DMS 273 (cell line): Measurements from ENCODE around the gene SKA2.
A peak's percentile ranks its signal among the peaks of the same experiment; 100 is the strongest.
"Not testable (repeated sequence)": the region's sequence is repeated elsewhere in the genome, so short reads cannot be mapped to it uniquely, and the experiment has no call there.

Source experiments
- DNase-seq: peaks from one replicate; lab custom pipeline; 2025; ENCODE audit not compliant: unreplicated experiment; lab: John Stamatoyannopoulos, UW

SKA2 gene

GRCh38 chr17:59154721-59155438, at the start of gene SKA2:
Gene SKA2, minus strand, starts transcription at chr17:59155186. Its CDS starts 23 bp downstream, at chr17:59155163.
- DNase-seq: peak; percentile 100

GRCh38 chr17:59202320-59202719, 47.3 kb upstream of the SKA2 start:
- DNase-seq: no peak

- DNase-seq: no peak
These were observed 44.4 kb upstream of the SKA2 start for GRCh38 chr17:59199398-59199797.

GRCh38 chr17:59193336-59193862, 38.4 kb upstream of the SKA2 start:
- no peak for DNase-seq

- no peak for DNase-seq
These were observed 35.8 kb upstream of the SKA2 start for GRCh38 chr17:59190806-59191205.

GRCh38 chr17:59186850-59187249, 31.9 kb upstream of the SKA2 start:
- DNase-seq: no peak

GRCh38 chr17:59185997-59186396, 31.0 kb upstream of the SKA2 start:
- no peak for DNase-seq

GRCh38 chr17:59181481-59181880, 26.5 kb upstream of the SKA2 start:
- no peak for DNase-seq

GRCh38 chr17:59180626-59181025, 25.6 kb upstream of the SKA2 start:
- no peak for DNase-seq

GRCh38 chr17:59179601-59180000, 24.6 kb upstream of the SKA2 start:
- not testable (repeated sequence) for DNase-seq

GRCh38 chr17:59178266-59178985, 23.4 kb upstream of the SKA2 start:
- no peak for DNase-seq

GRCh38 chr17:59175076-59175475, 20.1 kb upstream of the SKA2 start:
- DNase-seq: no peak

- DNase-seq: no peak
These were observed 19.7 kb upstream of the SKA2 start for GRCh38 chr17:59174671-59175070.

- DNase-seq: no peak
These were observed 17.5 kb upstream of the SKA2 start for GRCh38 chr17:59172436-59173004.

- DNase-seq: no peak
These were observed 12.6 kb upstream of the SKA2 start for GRCh38 chr17:59167571-59168001.

GRCh38 chr17:59165933-59166342, 11.0 kb upstream of the SKA2 start:
- peak; percentile 83 for DNase-seq

GRCh38 chr17:59161477-59161876, 6.5 kb upstream of the SKA2 start:
- no peak for DNase-seq

- no peak for DNase-seq
These were observed 5.4 kb upstream of the SKA2 start for GRCh38 chr17:59160157-59161025.

- peak; percentile 100 for DNase-seq
These were observed 622 bp upstream of the SKA2 start, which contains the start of gene PRR11 for GRCh38 chr17:59155439-59156177. Gene PRR11, plus strand, starts transcription at chr17:59155746. Its CDS starts 14,007 bp downstream, at chr17:59169753.

GRCh38 chr17:59154292-59154720, 680 bp downstream of the SKA2 start:
- peak; percentile 87 for DNase-seq
